Activated CD4-positive, alpha-beta T cell treated with anti-CD3 and anti-CD28 coated beads for 24 hours (primary cell): ENCODE results near the gene TBC1D16.

Experiments used
- DNase-seq, 2 donors: peaks; one replicate each; pipeline ENCODE4 v3.0.0-alpha.2; 2020; ENCODE audit warnings: low read depth in 2 of 2

Gene TBC1D16

DNA sequence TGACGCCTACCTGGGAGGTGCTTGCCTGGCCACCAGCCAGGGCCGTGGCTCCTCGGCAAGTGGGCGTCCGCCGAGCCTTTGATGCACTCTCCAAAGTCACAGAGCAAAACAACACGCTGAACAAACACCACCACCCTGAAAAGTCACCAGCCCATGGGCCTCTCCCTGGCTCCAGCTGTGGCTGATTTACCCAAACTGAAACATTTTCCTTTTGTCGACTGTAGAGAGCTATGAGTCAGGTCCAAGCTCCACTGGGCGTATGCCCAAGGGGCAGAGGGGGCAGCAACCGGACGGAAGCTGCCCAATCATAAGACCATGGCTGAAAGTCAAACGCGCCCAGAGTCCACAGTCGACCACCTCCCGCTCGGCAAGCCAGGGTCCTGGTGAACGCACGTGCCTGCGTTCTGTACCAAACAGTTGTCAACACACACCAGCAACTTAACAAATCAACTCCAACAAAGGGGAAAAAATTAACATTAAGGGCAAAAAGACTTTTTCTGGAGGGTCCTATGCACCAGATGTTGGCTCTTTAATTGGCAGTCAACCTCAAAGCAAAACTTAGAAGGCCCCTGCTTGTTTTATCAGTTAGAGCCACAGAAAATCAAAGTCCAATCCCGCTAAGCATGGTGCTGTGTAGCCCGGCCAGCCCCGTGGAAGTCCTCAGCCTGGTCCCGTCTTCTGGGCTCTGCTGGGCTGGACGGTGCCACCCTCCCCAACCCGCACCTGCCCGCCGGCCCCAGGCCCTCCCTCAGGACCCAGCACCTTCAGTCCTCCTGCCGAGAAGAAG lies 47.3 kb downstream of the TBC1D16 start:
- no peak for DNase-seq

DNA sequence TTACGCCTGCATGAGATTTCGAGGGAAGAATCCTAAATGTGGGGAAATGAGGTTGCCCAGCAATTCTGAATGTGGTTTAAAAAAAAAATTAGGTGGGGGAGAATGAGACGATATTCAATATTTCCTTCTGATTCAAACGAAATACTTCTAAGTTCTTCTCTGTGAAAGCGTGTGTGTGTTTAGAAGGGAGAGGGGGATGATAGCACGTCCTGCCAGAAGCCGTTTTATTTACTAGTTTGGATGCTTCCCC lies 47.8 kb downstream of the TBC1D16 start:
- no peak for DNase-seq

DNA sequence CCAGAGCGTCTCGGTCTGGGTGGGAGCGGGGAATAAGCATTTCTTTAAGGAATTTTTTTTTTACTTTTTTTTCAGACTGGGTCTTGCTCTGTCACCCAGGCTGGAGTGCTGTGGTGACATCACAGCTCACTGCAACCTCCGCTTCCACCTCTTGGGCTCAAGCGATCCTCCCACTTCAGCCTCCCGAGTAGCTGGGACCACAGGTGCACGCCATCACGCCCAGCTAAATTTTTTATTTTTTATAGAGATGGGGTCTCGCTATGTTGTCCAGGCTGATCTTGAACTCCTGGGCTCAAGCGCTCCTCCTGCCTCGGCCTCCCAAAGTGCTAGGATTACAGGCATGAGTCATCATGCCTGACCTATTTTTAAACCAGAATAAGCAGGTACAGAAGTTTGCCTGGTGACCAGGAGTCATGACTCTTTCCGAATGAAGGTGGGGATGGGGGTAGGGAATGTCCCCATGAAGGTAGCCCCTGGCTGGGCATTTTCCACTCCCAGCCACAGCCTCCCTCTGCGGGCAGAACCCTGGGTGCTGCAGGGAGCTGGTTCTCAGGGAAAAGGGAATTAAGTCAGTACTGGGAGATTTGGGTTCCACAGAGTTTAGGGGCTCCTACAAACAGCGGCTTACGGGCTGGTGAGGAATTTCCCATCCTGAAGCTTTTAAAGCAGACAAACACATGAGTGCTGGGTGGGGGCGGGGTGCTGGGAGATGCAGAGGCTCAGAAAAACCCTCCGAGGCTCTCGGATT lies 48.3 kb downstream of the TBC1D16 start:
- no peak for DNase-seq

DNA sequence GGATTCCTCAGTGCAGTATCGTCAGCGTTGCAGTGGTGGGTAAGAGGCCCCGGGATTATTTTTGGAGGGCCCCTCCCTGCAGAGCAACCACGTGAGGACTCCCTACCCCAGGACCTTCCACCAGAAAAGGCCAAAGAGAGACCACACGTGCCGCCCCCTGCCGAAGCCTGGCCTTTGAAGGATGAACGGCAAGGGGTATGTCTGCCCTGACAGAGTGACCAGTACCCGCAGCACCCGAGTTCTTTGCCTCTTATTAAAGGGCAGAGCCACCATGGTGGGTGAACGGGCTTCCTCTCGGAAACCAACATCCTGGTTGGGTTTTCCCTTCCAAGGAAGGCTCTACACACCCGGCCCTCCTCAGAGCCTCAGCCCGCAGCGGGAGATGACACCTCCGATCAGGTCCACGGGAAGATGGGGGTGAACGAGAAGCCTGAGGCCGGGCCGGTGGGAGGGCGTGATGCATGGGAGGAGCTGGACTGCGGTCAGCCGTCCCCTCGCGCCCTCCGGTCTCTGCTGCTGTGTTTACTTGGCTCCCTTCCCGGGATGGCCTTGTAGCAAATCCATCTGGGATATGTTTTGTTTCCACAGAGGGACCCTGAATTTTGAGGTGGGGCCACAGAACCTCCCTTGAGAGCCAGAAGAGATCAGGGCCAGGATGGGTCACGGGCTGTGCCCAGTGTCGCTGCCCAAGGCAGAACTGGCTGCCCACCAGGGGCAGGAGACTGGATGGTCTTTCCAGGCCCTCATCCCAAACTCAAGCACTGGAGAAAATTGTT lies 49.1 kb downstream of the TBC1D16 start:
- no peak for DNase-seq

DNA sequence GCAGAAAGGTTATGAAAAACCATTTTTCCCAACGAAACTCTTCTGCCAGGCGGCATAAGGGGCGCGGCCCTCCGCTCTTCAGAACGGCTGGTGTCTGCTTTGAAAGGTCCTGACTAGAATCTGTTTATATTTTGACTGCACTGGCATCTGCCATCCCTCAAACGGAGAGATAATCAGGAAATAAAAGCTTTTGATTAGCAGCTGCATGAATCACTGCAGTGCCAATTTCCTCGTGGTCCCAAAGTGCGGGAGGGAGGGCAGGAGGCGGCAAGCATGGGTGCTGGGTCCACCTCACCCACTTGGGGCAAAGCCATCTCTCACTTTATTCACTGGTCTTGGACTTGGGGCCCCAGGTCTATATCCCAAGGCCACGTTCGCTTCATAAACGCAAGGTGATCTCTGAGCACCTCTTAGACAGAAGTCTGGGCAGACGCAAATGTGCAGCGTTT lies 49.7 kb downstream of the TBC1D16 start:
- DNase-seq: no peak

DNA sequence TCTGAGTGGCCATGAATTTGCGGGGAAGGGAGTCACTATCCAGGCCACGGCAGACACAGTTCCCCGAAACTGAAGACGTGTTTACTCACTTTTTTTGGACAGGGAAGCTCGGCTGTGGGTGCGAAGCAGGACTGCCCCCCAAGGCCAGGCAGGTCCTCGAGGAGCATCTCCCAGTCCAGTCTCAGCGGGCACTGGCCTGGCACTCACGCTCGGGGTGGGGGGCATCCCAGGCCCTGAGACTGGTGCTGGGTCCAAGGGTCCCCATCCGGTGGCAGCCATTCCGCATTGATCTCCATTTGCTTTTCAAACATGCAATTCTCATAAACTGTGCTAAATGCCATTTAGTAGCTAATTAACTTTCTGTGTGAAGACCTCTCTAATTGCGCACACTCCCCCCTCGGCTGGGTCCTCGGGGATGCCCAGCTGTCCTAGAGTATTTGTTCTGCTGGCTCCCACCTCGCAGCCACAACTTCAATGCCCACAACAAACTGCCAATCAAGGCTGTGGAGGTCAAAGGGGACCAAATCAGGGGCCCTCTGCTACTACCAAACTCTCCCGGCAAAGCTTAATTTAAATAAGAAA lies 50.2 kb downstream of the TBC1D16 start:
- no peak for DNase-seq

DNA sequence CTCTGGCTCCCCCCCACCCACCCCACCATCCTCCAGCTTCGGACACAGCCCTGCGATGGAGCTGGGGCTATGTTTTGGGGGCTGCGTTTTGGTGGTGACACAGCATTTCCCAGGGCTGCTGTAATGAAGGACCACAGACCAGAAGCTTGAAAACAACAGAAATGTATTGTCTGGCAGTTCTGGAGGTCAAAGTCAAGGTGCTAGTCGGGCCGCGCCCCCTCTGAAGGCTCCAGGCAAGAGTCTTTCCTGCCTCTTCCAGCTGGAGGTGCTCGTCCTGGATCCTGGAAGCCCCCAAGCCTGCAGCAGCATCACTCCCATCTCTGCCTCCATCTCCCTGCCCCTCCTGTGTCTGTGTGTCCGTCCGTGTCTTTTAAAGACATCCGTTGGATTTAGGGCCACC lies 50.8 kb downstream of the TBC1D16 start:
- DNase-seq: no peak

DNA sequence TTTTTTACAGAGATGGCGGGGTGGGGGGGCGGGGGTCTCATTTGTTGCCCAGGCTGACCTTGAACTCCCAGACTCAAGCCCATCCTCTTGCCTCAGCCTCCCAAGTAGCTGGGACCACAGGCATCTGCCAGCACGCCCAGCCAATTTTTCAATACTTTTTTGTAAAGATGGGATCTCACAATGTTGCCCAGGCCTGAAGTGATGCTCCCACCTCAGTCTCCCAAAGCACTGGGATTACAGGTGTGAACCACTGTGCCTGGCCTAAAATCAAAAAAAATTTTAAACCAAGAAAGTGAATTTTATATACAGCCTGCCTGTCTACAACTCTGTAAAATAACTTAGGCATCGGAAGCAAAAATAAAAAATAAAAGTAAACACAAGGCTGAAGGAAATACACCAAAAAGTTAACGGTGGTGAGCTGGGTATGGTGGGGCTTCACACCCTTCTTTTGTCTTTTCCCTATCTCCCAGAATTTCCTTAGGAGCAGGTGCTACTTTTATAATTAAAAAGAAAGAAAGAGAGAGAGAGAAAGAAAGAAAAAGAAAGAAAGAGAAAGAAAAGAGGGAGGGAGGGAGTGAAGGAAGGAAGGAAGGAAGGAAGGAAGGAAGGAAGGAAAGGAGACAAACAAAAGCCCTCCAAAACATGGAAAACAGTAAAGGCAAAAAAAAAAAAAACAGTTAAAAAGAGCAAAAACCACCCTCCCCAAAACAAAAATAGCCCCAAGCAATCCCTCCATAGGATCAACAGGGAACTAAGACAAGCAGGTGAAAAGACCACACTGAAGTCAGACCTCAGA lies 51.4 kb downstream of the TBC1D16 start:
- no peak for DNase-seq

DNA sequence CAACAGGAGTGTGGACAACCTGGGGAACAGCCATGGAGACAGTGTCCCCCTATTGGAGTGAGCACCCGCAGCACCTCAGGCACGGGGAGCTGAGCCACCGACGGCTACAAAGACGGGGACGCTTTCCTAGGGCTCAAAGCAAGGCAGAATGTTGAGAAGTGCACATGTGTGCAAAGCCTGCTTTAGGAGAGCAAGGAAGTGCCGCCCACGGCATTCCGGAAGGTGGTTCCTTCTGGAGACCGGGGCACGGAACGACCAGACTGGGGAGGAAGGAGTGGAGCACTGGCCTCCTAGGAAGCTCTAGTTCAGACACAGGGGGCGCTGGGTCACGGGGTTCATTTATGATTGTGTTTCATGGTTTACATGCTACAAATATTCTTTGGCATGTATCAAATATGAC lies 52.2 kb downstream of the TBC1D16 start:
- DNase-seq: no peak

DNA sequence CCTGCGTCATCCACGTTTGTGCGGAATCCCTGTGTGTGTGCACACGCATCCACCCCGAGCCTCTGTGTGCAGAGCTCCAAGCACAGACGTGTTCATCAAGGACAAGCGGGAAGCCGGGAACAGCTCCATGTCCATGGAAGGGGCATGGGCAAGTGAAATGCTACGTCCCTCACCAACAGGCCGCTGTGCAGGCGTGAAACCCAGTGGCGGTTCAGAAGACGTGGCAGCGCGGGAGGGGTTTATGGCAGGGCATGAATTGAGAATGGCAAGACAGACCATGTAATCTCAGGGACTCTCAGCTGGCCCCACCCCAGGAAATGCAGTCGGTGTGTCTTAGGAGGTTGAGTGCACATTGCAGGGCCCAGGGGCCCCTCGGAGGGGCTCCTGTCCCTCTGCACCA lies 52.7 kb downstream of the TBC1D16 start:
- DNase-seq: no peak

DNA sequence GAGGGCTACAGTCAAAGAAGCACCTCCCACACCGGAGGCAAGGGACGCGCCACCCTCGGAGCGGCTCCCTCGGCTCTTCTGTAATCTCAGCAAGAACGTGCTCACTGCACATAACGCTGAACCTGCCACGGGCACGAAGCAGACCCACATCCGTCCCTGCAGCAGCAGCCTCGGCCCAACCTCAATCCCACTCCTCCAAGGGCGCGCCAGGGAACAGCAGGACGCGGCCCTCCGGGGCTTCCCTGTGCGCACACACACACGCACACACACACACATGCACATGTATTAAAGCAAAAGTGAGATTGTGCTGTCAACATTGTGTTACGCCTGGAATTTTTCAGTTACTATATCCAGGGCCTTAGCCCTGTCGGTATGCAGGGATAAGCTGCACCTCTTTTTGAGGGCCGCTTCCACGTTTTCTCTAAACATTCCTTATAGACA lies 54.0 kb downstream of the TBC1D16 start:
- DNase-seq: no peak

DNA sequence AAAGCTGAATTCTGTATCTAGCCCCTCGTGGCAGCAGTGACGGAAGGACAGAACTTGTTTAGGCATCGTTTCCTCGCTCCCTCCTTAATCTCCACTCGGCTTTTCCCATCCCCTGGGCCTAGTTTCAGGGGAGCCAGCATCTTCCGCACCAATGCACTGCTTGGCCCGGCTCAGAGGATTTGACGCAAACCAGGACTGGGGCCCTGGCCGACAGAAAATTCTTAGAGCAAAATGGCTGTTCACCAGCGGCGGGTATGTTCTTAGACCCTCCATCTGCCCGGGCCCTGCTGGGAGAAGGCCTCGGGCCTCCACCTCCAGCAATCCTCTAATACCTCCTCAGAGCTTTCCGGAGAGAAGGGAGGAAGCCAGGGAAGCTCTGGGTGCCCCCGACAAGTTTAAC lies 54.6 kb downstream of the TBC1D16 start:
- no peak for DNase-seq

DNA sequence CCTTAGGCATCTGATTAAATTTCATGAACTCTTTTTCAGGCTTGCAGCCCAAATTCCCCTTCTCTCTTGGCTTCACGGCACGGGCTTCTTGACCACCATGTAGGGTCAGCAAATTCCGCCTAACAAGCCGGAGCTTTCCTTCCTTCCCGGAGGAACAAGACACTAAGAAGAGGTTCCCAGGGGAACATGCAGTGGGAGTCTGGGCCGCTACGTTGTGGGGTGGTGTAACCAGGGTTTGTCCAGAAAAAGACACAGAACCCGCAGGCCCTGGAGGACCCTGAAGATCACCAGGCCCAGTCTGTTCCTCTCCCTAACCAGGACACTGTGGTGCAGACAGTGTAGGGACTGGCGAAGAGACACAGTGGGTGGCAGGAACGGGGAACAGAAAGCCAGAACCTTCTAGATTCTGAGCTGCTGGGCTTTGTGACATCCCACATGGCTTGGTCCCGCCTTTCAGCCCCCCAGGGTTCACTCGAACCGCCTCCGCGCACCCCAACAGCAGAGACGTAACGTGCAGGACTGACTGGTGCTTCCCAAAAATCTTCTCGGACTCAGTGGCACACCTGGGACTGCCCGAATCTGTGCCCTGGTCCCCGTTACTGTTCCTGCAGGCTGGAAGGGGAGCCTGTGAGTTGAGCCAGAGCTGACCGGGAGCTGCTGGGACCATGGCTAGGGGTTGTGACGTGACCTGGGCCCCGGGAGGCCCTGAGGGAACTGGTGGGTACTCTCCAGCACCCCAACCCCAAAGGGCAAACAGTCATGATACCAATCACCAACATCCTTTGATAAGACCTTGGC lies 55.2 kb downstream of the TBC1D16 start:
- DNase-seq: no peak

DNA sequence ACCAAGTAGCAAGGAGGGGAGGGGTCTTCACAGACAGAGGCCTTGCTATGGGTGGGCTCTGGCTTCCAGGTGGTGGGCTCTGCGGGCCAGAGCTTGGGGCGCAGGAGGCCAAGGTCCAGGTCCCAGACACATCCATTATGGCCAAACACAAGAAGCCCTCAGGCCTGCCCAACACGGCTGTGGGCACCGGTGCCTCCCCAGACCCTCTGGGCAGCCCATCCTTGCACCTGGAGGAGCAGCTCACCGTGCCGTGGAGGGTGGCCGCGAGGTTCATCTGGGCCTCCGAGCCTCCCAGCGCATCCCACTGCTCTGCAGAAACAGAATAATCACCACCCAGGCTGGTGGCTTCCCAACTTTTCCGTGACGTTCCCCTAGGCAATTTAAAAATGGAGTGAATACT lies 55.9 kb downstream of the TBC1D16 start:
- no peak for DNase-seq

DNA sequence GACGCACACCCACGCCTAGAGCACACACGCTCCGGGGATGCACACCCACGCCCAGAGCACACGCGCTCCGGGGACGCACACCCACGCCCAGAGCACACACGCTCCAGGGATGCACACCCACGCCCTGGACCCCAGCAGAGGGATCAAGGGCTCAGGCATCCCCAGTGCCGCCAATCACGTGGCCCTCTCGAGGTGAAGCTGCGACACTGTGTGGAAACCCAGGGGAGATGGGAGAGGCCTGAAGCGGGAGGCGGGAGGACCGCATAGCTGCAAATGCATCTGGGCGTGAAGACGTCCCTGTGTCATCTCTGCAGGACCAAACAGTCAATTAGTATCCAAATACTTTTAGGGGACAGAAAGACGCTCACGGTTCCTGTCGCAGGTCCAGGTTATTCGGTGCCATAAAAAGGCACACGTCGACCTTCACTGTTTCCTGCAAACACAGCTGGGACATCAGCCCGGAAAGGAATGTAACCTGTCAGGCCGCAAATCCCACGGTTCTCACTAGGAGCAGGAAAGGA lies 56.4 kb downstream of the TBC1D16 start:
- no peak for DNase-seq

DNA sequence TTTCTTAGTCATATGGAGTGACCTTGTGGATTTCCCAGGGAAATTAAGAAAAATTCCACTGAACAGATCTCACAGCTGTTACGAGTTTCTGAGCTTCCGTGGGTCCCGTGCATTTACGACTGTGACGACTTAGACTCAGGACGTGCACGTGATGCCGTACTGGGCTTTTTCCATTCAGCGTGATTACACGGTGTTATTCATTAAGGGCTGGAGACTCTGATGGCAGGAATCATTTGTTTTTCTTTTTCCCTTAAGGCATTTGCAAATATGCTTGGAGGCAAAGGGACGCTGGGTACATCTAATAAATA lies 57.2 kb downstream of the TBC1D16 start:
- DNase-seq: no peak

DNA sequence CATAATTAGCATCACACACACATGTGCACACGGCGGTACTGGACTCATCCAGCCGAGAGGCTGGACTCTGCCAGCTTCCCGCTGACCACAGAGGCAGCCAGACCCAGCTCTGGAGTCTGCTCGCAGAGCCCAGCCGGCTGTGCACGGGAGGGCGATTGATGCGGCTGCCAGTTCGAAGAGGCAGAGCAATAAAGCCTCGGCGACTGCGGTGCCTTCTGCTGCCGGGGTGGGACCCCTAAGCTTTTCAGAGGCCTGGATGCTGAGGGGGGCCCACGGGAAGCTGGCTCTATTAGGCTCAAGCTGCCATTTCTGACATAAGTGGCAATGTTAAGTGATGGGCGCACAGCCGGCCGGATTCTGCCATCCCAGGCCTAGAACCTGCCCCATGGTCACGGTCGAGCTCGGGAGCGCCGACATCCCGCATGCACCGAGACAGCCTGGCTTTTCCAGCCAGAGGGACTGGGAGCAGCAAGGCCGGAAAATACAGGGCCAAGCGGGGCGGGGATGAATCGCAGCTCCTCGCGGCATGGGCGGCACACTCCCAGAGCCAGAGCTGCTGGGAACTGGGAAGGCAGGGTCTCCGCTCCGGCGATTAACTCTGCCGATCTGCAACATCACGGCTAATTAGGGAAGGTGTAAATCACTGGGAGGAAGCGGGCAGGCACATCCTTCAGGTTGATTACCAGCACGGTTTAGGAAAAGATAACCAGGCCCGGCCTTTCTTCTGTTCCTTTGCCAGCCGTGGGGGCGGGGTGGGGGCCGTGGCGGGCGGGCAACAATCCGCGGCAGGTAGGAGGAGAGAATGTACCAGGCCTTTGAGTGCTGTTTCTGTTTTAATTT lies 57.7 kb downstream of the TBC1D16 start:
- no peak for DNase-seq

DNA sequence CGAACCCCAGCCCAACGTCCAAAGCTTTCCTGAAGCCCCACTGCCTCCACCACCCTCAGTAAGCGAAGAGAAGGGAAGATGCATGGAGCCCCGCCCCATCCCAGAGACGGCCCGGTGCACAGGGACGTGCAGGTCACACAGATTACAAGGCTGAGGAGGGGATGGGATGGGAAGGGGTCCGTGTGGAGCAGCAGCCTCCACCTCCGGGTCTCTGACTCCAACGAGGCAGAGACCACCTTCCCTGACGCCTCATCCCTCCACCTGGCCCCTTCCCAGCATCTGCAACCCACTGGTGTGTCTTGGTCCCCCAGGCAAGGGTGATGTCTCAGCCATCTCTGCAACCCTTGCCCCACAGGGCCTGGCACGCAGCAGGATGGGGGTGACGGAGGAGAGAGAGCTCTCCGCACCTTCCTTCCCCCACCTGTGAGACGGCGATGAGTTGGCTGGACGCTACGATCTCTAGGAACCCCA lies 58.5 kb downstream of the TBC1D16 start:
- DNase-seq: no peak

DNA sequence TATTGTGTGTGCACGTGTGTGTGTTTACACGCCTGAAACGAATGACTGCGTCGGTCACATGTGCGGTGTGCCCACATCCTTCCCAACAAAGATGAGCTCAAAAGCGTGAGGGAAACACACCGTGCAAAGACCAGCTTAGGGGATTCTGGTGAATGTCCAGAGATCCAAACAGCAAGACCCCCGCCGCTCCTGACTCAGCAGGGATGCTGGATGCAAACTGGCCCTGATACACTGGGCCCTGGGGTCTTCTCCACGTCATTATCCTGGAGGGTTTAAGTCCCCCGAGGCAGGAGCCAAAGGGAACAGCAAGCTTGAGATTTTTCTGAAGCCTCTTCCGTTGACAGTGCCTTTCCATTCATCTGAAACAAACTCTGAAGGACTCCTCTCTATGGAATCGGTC lies 59.2 kb downstream of the TBC1D16 start:
- no peak for DNase-seq
